Fibroblast of mammary gland (primary cell): ENCODE results near the gene PROCA1.

Experiments
- DNase-seq: peaks from one replicate; pipeline ENCODE4 v3.0.0-alpha.2; 2010; ENCODE audit warnings: low read depth
- H3K4me3 ChIP-seq: 2 replicates; pipeline ENCODE4 v1.5.1; 2011; ENCODE audit warnings: low read depth, mild to moderate bottlenecking, low read length, moderate library complexity; ENCODE audit not compliant: control insufficient read depth
- CTCF ChIP-seq: conservative IDR thresholded peaks from 2 replicates; pipeline ENCODE4 v1.5.1; 2011; ENCODE audit warnings: low read depth, low read length, inconsistent platforms; ENCODE audit not compliant: control insufficient read depth, insufficient read depth

Gene PROCA1

GRCh38 chr17:28710861-28711722 is 596 bp downstream of the PROCA1 start:
- peak overlapping the region; percentile 46 for H3K4me3 ChIP-seq
- DNase-seq: peak; percentile 82
- no peak for TF ChIP-seq CTCF

- DNase-seq: no peak
Observed at GRCh38 chr17:28707339-28707720, 4.4 kb downstream of the PROCA1 start.

GRCh38 chr17:28706471-28707338 is 5.0 kb downstream of the PROCA1 start:
- TF ChIP-seq CTCF: no peak
- no peak for DNase-seq
- H3K4me3 ChIP-seq: no peak overlapping the region

More at GRCh38 chr17:28707339-28707720, 4.4 kb downstream of the PROCA1 start:
- H3K4me3 ChIP-seq: no peak overlapping the region
- TF ChIP-seq CTCF: no peak

GRCh38 chr17:28705728-28706334 is 5.9 kb downstream of the PROCA1 start:
- H3K4me3 ChIP-seq: no peak overlapping the region
- TF ChIP-seq CTCF: no peak
- DNase-seq: no peak

GRCh38 chr17:28705074-28705659 is 6.5 kb downstream of the PROCA1 start:
- no peak overlapping the region for H3K4me3 ChIP-seq
- no peak for TF ChIP-seq CTCF
- DNase-seq: no peak

- no peak for TF ChIP-seq CTCF
Observed at GRCh38 chr17:28704219-28704858, 7.3 kb downstream of the PROCA1 start.

More at GRCh38 chr17:28704219-28704858, 7.3 kb downstream of the PROCA1 start:
- DNase-seq: no peak
- H3K4me3 ChIP-seq: no peak overlapping the region
